ENCODE data around the gene MEIKIN. TPM values are rescaled to one million over a fixed set of nuclear protein-coding genes. Genes with fewer than 3 reads are reported as not detected.
A peak's percentile ranks its signal among the peaks of the same experiment; 100 is the strongest.
"Not testable (repeated sequence)": the region's sequence is repeated elsewhere in the genome, so short reads cannot be mapped to it uniquely, and the experiment has no call there.

MEIKIN gene
- polyA plus RNA-seq, 1 donor from 2014 or later = not detected

DNA sequence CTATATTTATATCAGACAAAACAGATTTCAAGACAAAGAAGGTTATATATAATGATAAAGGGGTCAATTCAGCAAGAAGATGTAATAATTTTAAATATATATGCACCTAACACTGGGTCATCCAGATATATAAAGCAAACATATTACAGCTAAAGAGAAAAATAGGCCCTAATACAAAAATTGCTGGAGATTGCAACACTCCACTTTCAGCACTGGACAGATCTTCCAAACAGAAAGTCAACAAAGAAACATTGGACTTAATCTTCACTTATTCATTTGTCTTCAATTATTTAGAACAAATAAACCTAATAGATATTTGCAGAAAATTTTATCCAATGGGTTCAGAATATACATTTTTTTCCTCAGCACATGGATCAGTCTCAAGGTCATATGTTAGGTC, 45.8 kb downstream of the MEIKIN start:
- Mint-ChIP-seq H3K27ac (no peak overlapping the region), H3K27me3 (peaks cover 25% of the 10 kb centered on the region), H3K4me3 (no peak overlapping the region), H3K36me3 (peaks cover 10% of the 10 kb centered on the region), H3K4me1 (peaks cover 5 to 16% (median 11%) of the 10 kb centered on the region in 3 donors), H3K9me3 (peaks cover 21 to 40% (median 31%) of the 10 kb centered on the region in 3 donors)

DNA sequence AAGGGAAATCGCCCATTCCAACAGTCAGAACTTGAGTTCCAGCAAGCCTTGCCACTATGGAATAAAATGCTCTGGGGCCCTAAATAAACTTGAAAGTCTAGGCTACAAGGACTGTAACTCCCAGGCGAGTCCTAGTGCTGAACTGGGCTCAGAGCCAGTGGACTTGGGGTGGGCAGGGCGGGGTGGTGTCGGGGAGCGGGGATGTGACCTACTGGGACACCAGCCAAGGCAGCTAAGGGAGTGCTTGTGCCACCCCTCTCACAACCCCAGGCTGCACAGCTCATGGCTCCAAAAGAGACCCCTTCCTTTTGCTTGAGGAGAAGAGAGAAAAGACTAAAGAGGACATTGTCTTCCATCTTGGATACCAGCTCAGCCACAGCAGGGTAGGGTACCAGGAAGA, 61.5 kb downstream of the MEIKIN start:
- H3K27me3 Mint-ChIP-seq = peaks cover 4% of the 10 kb centered on the region
- H3K36me3 Mint-ChIP-seq = no peaks in the 10 kb centered on the region
- peaks cover 0 to 5% (median 0%) of the 10 kb centered on the region in 3 donors for H3K9me3 Mint-ChIP-seq
- no peaks in the 10 kb centered on the region for H3K4me1 Mint-ChIP-seq
- H3K4me3 Mint-ChIP-seq = no peak overlapping the region
- H3K27ac Mint-ChIP-seq = no peak overlapping the region

DNA sequence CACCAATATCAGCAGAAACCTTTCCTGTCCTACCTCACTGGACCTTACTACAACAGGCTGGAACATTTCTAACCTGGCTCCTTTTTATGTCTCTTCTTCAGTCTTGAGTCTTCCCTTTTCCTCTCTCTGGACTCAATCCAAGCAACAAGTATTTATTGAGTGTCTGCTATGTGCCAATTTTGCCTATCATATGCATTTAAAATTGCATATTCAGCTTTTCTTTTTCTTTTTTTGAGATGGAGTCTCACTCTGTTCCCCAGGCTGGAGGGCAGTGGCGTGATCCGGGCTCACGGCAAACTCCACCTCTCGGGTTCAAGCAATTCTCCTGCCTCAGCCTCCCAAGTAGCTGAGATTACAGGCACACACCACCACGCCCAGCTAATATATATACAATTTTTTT, 65.8 kb downstream of the MEIKIN start:
- H3K9me3 Mint-ChIP-seq = no peaks in the 10 kb centered on the region
- H3K27me3 Mint-ChIP-seq = peaks cover 4% of the 10 kb centered on the region
- no peaks in the 10 kb centered on the region for H3K36me3 Mint-ChIP-seq
- H3K27ac Mint-ChIP-seq = no peak overlapping the region
- no peaks in the 10 kb centered on the region for H3K4me1 Mint-ChIP-seq
- H3K4me3 Mint-ChIP-seq = no peak overlapping the region

DNA sequence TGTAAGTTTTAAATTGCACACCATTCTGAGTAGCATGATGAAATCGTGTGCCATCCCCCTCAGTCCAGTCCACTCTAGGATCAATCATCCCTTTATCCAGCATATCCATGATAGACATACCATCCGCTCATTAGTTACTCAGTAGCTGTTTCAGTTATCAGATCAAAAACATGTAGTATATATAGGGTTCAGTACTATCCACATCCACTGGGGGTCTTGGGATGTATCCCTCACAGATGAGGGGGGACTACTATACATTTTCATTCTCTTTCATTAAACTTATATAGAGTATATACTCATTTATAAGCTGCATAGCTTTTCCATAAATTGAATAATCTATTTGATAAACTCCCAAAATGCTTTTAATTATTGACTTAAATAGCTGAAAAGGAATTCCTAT, 67.6 kb downstream of the MEIKIN start:
- Mint-ChIP-seq H3K27me3 (peaks cover 3% of the 10 kb centered on the region), H3K4me1 (no peaks in the 10 kb centered on the region), H3K27ac (no peak overlapping the region), H3K9me3 (no peaks in the 10 kb centered on the region), H3K4me3 (no peak overlapping the region), H3K36me3 (no peaks in the 10 kb centered on the region)

DNA sequence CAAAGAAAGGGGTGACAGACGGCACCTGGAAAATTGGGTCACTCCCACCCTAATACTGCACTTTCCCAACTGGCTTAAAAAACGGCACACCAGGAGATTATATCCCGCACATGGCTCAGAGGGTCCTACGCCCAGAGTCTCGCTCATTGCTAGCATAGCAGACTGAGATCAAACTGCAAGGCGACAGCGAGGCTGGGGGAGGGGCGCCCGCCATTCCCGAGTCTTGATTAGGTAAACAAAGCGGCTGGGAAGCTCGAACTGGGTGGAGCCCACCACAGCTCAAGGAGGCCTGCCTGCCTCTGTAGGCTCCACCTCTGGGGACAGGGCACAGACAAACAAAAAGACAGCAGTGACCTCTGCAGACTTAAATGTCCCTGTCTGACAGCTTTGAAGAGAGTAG, 74.2 kb downstream of the MEIKIN start:
- not testable (repeated sequence) for H3K27me3 Mint-ChIP-seq, H3K27ac Mint-ChIP-seq, H3K4me1 Mint-ChIP-seq, H3K36me3 Mint-ChIP-seq, H3K4me3 Mint-ChIP-seq
- H3K9me3 Mint-ChIP-seq = peaks cover 1 to 19% (median 5%) of the 10 kb centered on the region in 3 donors

DNA sequence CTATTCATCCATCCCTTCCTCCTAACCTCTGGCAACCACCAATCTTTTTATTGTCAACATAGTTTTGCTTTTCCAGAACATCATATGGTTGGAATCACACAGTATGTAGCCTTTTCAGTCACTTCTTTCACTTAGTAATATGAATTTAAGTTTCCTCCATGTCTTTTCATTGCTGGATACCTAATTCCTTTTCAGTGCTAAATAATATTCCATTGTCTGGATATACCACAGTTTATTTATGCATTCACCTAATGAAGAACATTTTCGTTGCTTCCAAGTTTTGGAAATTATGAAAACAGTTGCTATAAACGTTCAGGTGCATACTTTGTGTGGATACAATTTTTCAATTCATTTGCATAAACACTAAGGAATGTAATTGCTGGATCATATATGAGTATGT, 77.9 kb downstream of the MEIKIN start:
- Mint-ChIP-seq H3K9me3 (peaks cover 14 to 28% (median 21%) of the 10 kb centered on the region in 3 donors), H3K27ac (no peak overlapping the region), H3K4me3 (no peak overlapping the region), H3K27me3 (no peaks in the 10 kb centered on the region), H3K36me3 (peaks cover 5% of the 10 kb centered on the region), H3K4me1 (no peaks in the 10 kb centered on the region)

DNA sequence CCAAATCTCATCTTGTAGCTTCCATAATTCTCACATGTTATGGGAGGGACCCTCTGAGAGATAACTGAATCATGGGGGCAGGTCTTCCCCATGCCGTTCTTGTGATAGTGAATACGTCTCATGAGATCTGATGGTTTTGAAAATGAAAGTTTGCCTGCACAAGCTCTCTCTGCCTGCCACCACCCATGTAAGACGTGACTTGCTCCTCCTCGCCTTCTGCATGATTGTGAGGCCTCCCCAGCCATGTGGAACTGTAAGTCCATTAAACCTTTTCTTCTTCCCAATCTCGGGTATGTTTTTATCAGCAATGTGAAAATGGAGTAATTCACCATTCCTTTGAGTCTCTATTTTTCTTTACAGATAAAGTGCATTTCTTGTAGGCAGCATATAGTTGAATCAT, 81.8 kb downstream of the MEIKIN start:
- no peak overlapping the region for H3K27ac Mint-ChIP-seq
- peaks cover 0 to 2% (median 0%) of the 10 kb centered on the region in 3 donors for H3K4me1 Mint-ChIP-seq
- peak overlapping the region in 1 of 4 donors; percentile 1 for H3K4me3 Mint-ChIP-seq
- H3K36me3 Mint-ChIP-seq = peaks cover 6% of the 10 kb centered on the region
- no peaks in the 10 kb centered on the region for H3K27me3 Mint-ChIP-seq
- H3K9me3 Mint-ChIP-seq = peaks cover 16 to 27% (median 21%) of the 10 kb centered on the region in 3 donors

DNA sequence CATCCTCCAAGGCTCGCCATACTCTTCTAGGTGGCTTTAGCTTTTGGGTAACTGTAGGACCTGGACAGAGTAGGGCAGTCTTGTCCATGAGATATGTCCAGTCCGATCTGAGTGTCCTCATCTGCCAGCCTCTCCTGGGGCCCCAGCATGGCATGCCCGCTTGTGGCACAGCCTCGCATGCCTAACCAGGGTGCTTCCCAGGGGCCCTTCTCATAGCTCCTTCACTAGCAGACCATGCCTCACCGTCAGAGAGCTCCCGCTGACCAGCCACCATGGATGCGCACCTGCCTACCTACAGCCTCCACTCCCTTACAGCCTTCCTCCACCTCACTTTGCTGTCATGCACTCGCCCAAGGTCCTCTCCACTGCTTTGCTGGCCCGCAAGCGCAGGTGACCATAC, 88.1 kb downstream of the MEIKIN start:
- peaks cover 16 to 20% (median 17%) of the 10 kb centered on the region in 3 donors for H3K4me1 Mint-ChIP-seq
- H3K36me3 Mint-ChIP-seq = peaks cover 1% of the 10 kb centered on the region
- H3K27ac Mint-ChIP-seq = no peak overlapping the region
- peaks cover 2% of the 10 kb centered on the region for H3K27me3 Mint-ChIP-seq
- H3K4me3 Mint-ChIP-seq = no peak overlapping the region
- H3K9me3 Mint-ChIP-seq = peaks cover 0 to 9% (median 7%) of the 10 kb centered on the region in 3 donors

DNA sequence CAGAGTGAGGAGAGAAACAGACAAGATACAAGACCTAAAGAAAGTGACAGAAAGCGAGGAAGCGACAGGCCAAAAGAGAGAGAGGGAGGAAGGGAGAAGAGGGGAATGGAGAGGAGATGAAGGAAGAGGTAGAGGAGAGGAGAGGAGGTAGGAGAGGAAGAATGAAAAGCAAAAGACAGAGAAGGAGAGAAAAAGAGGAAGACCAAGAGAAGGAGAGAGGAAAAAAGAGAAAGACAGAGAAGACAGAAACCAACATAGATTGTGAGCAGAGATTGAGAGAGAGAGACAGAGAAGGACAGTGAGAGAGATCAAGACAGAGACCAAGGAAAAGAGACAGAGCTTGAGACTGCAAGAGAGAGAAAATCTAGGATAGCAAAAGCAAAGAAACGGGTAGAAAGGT, 90.0 kb downstream of the MEIKIN start:
- peaks cover 2% of the 10 kb centered on the region for H3K27me3 Mint-ChIP-seq
- peaks cover 0 to 6% (median 4%) of the 10 kb centered on the region in 3 donors for H3K9me3 Mint-ChIP-seq
- H3K36me3 Mint-ChIP-seq = no peaks in the 10 kb centered on the region
- no peak overlapping the region for H3K27ac Mint-ChIP-seq
- H3K4me3 Mint-ChIP-seq = peak overlapping the region in 1 of 4 donors; percentile 14
- peaks cover 16 to 20% (median 17%) of the 10 kb centered on the region in 3 donors for H3K4me1 Mint-ChIP-seq

DNA sequence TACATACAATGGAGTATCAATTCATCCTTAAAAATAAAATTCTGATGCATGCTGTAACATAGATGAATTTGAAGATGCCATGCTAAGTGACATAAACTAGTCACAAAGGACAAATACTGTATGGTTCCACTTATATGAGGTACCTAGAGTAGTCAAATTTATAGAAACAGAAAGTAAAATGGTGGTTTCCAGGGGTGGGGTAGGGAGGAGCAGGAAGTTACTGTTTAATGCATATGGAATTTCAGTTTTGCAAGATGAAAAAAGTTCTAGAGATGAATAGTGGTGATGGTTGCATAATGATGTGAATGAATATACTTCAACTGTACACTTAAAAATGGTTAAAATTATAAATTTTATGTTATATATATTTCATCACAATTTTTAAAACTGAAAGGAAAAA, 91.3 kb downstream of the MEIKIN start:
- Mint-ChIP-seq H3K27ac (no peak overlapping the region), H3K9me3 (peaks cover 3 to 9% (median 4%) of the 10 kb centered on the region in 3 donors), H3K27me3 (peaks cover 2% of the 10 kb centered on the region), H3K4me1 (peaks cover 16 to 19% (median 17%) of the 10 kb centered on the region in 3 donors), H3K36me3 (peaks cover 1% of the 10 kb centered on the region), H3K4me3 (peak overlapping the region in 2 of 4 donors; percentile 79 to 81)

DNA sequence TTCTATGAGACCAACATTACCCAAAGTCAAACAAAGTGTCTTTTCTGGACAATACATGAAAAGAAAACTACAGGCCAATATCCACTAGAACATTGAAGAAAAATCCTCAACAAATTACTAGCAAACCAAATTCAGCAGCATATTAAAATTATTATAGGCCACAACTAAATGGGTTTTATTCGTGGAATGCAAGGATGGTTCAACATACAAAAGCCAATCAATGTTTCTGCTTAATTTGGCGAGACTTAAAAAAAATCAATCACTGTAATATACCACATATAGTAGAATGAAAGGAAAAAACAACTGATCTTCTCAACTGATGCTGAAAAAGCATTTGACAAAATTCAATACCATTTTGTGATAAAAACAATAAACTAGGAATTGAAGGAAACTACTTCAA, 96.8 kb downstream of the MEIKIN start:
- Mint-ChIP-seq H3K4me3 (no peak overlapping the region), H3K27me3 (peaks cover under 1% of the 10 kb centered on the region), H3K27ac (no peak overlapping the region), H3K36me3 (peaks cover 14% of the 10 kb centered on the region), H3K4me1 (peaks cover 4 to 6% (median 5%) of the 10 kb centered on the region in 3 donors), H3K9me3 (peaks cover 13 to 29% (median 24%) of the 10 kb centered on the region in 3 donors)

DNA sequence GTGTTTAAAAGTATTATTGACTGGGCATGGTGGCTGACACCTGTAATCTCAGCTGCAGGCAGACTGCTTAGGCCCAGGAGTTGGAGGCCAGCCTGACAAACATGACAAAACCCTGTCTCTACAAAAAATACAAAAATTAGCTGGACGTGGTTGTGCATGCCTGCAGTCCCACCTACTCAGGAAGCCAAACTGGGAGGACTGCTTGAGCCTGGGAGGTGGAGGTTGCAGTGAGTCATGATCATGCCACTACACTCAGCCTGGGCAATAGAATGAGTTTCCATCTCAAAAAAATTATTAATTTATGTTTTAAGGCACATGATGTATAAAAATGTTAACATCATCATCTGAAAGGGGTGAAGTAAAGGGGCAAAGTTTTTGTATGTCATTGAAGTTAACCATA, 98.9 kb downstream of the MEIKIN start:
- no peak overlapping the region for H3K27ac Mint-ChIP-seq
- H3K9me3 Mint-ChIP-seq = peaks cover 13 to 33% (median 27%) of the 10 kb centered on the region in 3 donors

DNA sequence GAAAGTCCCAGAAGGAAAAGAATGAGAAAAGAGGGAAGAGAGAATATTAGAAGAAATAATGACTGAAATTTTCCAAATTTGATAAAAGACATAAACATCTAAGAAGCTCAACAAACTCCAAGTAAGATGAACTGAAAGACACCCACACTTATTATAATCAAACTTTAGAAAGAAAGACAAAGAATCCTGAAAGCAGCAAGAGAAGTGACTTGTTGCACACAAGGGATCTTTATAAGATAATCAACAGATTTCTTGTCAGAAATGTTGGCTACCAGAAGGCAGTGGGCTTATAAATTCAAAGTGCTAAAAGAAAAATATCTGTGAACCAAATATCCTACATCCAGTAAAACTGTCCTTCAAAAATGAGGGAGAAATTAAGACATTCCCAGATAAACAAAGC, 99.6 kb downstream of the MEIKIN start:
- no peaks in the 10 kb centered on the region for H3K4me1 Mint-ChIP-seq
- H3K9me3 Mint-ChIP-seq = peaks cover 13 to 33% (median 29%) of the 10 kb centered on the region in 3 donors
- peaks cover 16% of the 10 kb centered on the region for H3K36me3 Mint-ChIP-seq
- no peak overlapping the region for H3K27ac Mint-ChIP-seq
- no peak overlapping the region for H3K4me3 Mint-ChIP-seq
- peaks cover 8% of the 10 kb centered on the region for H3K27me3 Mint-ChIP-seq

More for the DNA sequence above, 98.9 kb downstream of the MEIKIN start:
- peaks cover 8% of the 10 kb centered on the region for H3K27me3 Mint-ChIP-seq
- H3K36me3 Mint-ChIP-seq = peaks cover 16% of the 10 kb centered on the region
- H3K4me3 Mint-ChIP-seq = no peak overlapping the region
- H3K4me1 Mint-ChIP-seq = no peaks in the 10 kb centered on the region

DNA sequence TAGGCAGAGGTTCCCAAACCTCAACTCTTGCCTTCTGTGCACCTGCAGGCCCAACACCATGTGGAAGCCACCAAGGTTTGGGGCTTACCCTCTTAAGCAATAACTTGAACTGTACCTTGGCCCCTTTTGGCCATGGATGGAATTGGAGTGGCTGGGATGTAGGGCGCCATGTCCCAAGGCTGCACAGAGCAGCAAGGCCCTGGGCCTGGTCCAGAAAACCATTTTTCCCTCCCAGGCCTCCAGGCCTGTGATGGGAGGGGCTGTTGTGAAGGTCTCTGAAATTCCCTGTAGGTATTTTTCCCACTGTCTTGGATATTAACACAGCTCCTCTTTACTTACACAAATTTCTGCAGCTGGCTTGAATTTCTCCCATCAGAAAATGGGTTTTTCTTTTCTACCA, 102.5 kb downstream of the MEIKIN start:
- Mint-ChIP-seq H3K9me3 (peaks cover 12 to 28% (median 23%) of the 10 kb centered on the region in 3 donors), H3K36me3 (peaks cover 14% of the 10 kb centered on the region), H3K27me3 (peaks cover 11% of the 10 kb centered on the region)
- H3K4me1 Mint-ChIP-seq, H3K27ac Mint-ChIP-seq, H3K4me3 Mint-ChIP-seq: not testable (repeated sequence)

DNA sequence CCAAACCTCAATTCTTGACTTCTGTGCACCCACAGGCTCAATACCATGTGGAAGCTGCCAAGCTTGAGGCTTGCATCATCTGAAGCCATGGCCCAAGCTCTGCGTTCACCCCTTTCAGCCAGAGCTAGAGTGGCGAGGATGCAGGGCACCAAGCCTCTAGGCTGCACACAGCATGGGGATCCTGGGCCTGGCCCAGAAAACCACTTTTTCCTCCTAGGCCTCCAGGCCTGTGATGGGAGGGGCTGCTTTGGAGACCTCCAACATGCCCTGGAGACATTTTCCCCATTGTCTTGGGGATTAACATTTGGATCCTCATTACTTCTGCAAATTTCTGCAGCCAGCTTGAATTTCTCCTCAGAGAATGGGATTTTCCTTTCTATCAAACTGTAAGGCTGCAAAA, 112.8 kb downstream of the MEIKIN start:
- H3K4me3 Mint-ChIP-seq, H3K27me3 Mint-ChIP-seq, H3K27ac Mint-ChIP-seq, H3K9me3 Mint-ChIP-seq, H3K4me1 Mint-ChIP-seq, H3K36me3 Mint-ChIP-seq: not testable (repeated sequence)

DNA sequence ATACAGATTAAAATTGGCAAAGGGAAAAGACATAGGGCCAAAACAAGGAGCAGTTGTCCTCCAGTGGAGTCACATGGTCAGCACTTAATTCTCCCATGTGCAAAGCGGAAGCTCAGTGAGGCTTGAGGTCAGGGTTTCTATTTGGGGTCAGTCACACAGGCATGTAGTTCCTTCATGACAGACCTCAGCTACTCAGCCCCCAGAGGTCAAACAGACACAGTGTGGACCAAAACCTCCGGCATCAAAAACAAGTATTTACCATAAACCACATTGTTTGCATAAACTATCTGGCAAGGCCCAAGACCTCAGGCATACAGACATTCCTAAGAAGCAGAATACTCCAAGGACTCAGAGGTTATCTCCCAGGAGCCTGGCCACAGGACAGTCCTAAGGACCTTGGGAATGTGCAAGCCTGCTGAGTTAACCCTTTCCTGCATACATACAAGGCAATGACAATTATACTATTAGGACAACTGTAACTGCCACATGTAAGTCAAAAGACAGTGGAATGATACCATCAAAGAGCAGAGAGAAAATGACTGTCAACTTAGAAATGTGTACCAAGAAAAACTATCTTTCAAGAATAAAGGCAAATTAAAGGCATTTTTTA, 120.0 kb downstream of the MEIKIN start:
- H3K4me1 Mint-ChIP-seq = peaks cover 0 to 22% (median 10%) of the 10 kb centered on the region in 3 donors
- H3K9me3 Mint-ChIP-seq = peaks cover 0 to 4% (median 0%) of the 10 kb centered on the region in 3 donors
- H3K36me3 Mint-ChIP-seq = no peaks in the 10 kb centered on the region
- peak overlapping the region in 2 of 4 donors; percentile 46 to 56 for H3K4me3 Mint-ChIP-seq
- peak overlapping the region in 1 of 3 donors; percentile 75 for H3K27ac Mint-ChIP-seq
- H3K27me3 Mint-ChIP-seq = no peaks in the 10 kb centered on the region
